Activated CD8-positive, alpha-beta memory T cell treated with anti-CD3 and anti-CD28 coated beads for 48 hours (primary cell): ENCODE results near the gene FAM120A.

Experiments used
- DNase-seq, 3 experiments: peaks; one replicate each; pipeline ENCODE4 v3.0.0-alpha.2; 2020; ENCODE audit warnings: low read depth in 2 of 3, low spot score in 2 of 3

Gene FAM120A

GRCh38 chr9:93440896-93441580 lies 10.4 kb upstream of the FAM120A start:
- DNase-seq, result no peak

GRCh38 chr9:93446073-93446472 lies 5.4 kb upstream of the FAM120A start:
- DNase-seq, result no peak

- DNase-seq, result no peak
Observed at GRCh38 chr9:93447655-93448054, 3.8 kb upstream of the FAM120A start.

DNA sequence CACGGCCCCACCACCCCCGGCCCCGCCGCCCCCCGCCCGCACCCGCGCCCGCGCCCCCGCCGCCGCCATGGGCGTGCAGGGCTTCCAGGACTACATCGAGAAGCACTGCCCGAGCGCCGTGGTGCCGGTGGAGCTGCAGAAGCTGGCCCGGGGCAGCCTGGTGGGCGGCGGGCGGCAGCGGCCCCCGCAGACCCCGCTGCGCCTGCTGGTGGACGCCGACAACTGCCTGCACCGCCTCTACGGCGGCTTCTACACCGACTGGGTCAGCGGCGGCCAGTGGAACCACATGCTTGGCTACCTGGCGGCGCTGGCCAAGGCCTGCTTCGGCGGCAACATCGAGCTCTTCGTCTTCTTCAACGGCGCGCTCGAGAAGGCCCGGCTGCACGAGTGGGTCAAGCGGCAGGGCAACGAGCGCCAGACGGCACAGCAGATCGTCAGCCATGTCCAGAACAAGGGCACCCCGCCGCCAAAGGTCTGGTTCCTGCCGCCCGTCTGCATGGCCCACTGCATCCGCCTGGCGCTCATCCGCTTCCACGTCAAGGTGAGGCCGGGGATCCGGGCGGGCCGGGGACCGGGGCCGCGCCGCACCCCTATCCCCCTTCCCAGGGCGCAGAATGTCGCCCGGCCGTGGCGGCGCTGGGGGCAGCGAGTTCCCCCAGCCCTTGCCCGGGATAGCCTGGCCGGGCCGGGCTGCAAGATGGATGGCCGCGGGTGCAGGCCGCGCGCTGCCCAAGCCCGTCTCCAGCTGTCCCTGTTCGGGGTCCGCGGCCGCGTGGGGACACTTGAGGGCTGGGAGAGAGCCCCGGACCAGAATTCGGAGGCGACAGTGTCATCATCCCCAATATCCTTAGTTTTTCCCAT lies 594 bp downstream of the FAM120A start:
- DNase-seq, result peak; percentile 26 to 40 (median 39)

DNA sequence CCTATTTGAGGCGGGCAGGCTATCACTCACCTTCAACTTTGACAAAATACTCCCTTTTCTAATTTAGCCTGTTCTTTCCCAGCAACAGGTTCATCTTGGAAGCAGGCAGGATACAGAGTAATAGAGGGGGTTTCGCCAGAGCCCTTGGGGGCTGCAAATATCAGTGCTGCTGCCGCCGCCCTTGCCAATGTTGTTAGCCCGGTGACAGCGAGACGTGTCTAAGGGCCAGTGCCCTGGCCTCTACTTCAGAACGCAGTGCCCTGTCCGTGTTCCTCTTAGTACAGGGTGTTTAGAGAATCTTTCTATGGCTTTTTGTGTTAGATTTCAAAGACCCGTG lies 1.2 kb downstream of the FAM120A start:
- DNase-seq, result peak in 2 of 3 experiments; percentile 6 to 8

- DNase-seq, result peak; percentile 45 to 67 (median 64)
Observed at GRCh38 chr9:93453047-93453914, 1.8 kb downstream of the FAM120A start, which contains the start of gene FAM120AOS. Gene FAM120AOS (minus strand): TSS chr9:93453581. CDS start chr9:93452709, 872 bp downstream.

DNA sequence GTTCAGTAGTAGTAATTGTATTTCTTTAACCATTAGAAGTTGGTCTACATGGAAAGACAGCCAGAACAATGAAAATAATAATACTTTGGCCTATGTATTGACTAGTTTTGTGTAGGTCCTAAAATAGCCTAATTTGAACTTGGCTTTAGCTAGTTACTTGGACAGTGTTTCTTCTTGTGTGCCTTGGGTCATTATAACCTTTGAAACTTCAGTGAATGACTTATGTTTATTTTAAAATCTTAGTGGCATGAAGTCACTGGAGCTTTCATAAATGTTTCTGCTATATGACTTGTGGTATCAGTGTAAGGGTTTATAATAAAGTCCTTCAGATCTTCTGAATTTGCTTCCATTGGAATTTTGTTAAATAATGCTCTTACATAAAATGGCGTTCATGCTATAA lies 4.5 kb downstream of the FAM120A start:
- no peak for DNase-seq

DNA sequence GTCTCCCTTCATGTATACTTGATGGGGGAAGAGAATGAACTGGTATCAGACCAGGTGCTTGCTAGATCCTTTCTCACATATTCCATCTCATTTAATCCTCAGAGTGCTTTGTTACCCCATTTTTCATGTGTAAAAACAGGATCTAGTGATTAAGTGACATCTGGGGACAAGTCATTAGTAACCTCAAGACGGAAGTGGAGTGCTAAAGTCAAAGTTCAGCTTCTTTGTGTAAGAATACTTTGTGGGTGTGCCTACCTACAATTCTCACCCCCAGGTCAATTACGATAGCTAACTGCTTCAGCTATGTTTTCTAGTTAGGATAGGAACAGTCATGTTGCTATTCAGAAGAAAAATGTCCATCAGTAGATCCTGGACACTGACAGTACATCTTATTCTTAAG lies 5.0 kb downstream of the FAM120A start:
- DNase-seq, result no peak

GRCh38 chr9:93457006-93457405 lies 5.5 kb downstream of the FAM120A start:
- no peak for DNase-seq

DNA sequence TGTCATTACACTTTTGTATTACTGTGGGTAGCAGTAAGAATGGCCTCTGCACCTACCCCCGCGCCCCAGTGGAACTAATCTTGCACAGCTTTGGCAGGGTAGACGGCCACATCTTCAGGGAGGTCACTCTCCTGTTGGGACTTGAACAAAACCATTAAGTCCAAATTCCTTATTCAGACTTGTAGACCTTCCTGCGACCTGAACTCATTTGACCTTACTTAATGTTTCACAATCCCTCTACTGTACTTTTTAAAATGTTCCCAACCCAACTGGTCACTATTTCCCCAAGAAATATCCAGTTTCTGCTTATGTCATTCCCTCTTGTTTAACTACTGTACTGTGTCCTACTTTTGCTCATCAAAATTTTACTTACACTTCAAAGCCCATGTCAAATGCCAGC lies 7.2 kb downstream of the FAM120A start:
- DNase-seq, result no peak

- DNase-seq, result no peak
Observed at GRCh38 chr9:93459432-93459847, 8.0 kb downstream of the FAM120A start.

DNA sequence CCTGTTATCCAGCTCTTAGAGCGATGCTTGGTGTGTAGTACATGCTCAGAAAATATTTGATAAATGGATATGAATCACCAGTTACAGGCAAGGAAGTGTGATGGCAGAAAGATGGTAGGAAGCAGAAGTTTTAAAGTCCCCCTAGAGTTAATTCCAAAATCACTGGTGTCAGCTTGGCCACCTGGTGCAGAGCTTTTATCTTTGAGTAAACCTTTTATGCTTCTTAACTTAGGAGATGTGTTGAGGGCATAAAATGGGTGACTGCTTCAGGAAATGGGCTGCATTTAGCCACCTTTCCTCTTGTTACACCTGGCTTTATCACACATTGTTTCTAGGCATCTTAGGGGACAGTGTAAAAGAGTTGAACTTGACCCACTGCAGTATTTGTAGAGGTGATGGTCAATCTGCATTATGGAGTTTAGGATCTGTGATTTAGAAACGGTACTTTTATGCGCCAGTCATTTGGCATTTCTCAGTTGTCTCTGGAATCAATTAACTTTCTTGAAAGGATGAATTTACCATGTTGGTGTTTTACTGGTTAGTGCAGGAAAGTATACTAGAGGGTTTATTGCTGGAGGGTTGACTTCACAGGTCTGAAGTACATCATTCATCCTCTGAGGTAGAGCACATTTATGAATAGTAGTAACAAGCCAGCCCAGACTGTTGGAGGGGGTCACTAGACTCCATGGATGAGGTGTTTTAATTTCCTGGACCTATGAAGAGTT lies 9.4 kb downstream of the FAM120A start:
- no peak for DNase-seq

DNA sequence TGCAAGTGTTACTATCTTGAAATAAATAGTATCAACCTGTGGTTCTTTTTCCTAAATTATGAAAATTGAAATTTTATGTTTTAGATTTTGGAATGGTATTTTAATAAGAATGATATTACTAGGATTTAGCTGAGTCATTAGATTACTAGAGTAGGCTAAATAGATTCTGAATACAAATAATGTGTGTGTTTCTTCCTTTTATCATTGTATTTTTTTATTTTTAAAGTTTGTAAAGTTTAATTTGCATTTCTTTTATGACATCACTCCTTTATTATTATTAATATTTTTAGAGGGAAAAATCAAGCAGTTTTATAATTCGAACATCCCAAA lies 9.9 kb downstream of the FAM120A start:
- DNase-seq, result no peak

DNA sequence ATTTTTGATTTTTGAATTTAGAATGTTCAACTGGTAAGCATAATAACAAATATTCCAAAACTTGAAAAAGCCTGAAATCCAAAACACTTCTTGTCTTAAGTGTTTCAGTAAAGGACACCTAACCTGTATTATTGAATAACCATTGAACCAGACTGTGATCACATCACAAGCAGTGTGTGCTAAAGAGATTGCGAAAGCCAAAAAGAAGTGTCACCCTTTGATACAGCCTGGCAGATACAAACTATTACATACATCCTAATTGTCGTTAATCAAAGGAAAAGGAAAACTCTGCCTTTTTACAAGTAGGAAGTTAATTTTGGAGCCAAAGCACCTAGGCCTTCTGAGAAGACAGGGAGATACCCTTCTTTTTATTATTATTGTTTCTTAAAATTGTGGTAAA lies 10.3 kb downstream of the FAM120A start:
- DNase-seq, result no peak

- no peak for DNase-seq
Observed at GRCh38 chr9:93463638-93464248, 12.3 kb downstream of the FAM120A start.

DNA sequence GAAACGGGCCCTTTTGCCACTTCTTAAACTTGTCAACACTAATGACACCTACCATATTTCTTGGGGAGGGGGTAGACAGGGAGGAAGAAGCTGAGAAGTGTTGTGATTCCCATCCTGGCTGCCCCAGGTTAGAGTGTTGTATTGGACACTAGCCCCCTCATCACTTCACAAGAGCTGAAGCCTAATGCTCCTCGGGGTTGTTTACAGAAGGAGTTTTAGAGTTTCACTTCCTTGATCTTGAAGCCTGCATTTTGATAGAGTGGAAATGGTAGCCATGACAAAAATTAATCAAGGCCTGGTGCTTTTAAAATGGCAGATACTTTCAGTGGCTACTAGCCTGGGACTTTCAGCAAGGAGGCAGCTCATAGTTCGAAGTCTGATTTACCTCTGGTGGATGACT lies 12.9 kb downstream of the FAM120A start:
- no peak for DNase-seq

GRCh38 chr9:93464876-93465275 lies 13.4 kb downstream of the FAM120A start:
- DNase-seq, result no peak

- no peak for DNase-seq
Observed at GRCh38 chr9:93465855-93466254, 14.4 kb downstream of the FAM120A start.

GRCh38 chr9:93466416-93467061 lies 15.1 kb downstream of the FAM120A start:
- DNase-seq, result no peak

DNA sequence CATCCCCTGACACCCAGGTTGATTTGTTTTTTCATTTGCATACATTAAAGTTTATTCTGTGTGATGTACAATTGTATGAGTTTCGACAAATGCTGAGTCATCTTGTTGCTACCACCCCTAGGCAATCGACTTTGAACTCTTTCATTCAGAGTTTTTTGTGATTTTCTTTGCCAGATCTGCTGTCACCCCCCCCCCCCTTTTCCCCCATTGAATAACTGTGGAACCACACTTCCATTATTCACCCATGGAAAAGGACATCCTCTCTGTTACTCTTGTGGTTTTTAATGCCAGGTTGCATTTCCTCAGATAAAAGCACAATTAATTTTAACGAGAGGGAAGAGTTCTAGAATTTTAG lies 15.6 kb downstream of the FAM120A start:
- DNase-seq, result no peak
